Medulla oblongata (tissue), 1 donor: ENCODE results near the gene PLXND1.
"Not testable (repeated sequence)": the region's sequence is repeated elsewhere in the genome, so short reads cannot be mapped to it uniquely, and the experiment has no call there.

ENCODE experiments used
- DNase-seq: peaks from one replicate; pipeline ENCODE4 v3.0.0-alpha.2; 2015; ENCODE audit errors: extremely low spot score

PLXND1 gene

DNA sequence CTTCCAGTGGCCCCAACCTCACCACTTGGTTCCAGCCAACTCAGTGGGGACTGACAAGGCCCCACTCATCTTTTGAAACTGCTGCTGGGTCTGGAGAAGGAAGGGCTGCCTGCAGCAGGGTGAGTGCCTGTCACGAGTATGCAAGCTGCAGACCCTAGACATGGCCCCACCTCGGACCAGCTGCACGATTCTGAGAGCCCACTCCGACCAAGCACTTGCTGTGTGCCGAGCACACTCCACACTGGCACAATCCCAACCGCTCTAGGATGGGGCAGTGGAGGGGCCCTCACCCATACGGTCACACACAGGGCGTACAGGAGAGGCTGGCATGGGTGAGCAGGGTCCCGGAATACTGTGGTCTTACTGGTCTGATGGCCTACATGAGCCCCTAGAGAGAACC, 8.0 kb upstream of the PLXND1 start:
- no peak for DNase-seq

DNA sequence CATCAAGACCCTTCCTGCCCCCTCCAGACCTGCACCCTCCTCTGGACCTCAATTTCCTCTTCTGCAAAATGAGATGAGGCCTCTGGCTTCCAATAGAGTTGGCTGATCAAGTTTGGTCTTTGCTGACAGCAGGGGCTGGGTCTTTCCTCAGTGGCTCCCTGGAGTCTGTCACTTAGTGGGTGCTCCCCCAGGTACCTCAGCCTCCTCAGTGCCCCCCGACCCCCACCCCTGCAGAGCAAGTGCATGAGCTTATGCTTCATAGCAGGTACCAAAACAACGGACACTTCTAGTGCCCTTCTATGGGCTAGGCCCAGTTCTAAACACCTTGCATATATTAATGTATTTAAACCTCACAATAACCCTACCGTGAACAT, 6.9 kb upstream of the PLXND1 start:
- no peak for DNase-seq

DNA sequence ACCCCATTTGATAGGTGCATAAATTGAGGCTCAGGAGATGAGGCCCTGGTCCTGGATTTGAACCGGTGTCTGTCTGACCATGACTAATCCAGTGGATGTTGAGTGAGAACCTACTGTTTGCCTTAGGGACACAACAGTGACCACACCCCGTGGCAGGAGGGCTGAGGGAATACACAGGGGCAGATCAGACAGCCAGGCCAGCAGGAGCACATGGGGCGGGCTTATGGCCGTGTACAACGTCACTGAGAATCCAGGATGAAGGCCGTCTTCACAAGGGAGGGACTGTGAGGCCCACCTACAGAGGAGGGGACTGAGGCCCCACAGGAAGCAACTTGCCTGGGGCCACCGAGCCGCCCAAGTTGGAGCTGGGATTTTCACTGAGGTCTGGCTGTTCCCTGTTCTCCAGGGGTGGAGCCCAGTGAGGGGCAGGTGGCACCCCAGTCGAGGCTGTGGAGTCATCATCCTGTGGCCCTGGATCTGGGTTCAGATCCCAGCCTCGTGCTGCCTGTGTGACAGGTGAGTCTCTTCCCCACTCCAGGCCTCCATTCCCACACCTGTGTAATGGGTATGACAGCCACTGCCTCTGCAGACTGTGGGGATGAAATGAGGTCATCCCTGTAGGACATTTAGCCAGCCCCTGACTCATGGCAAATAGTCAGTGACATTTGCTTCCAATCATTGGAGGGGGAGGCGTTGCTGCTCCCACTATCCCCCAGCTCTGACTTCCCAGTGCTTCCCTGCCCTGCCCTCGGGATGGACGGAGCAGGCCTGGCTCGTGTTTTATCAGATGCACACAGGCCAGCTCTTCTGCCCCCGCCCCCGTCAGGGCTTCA, 6.3 kb upstream of the PLXND1 start:
- no peak for DNase-seq

DNA sequence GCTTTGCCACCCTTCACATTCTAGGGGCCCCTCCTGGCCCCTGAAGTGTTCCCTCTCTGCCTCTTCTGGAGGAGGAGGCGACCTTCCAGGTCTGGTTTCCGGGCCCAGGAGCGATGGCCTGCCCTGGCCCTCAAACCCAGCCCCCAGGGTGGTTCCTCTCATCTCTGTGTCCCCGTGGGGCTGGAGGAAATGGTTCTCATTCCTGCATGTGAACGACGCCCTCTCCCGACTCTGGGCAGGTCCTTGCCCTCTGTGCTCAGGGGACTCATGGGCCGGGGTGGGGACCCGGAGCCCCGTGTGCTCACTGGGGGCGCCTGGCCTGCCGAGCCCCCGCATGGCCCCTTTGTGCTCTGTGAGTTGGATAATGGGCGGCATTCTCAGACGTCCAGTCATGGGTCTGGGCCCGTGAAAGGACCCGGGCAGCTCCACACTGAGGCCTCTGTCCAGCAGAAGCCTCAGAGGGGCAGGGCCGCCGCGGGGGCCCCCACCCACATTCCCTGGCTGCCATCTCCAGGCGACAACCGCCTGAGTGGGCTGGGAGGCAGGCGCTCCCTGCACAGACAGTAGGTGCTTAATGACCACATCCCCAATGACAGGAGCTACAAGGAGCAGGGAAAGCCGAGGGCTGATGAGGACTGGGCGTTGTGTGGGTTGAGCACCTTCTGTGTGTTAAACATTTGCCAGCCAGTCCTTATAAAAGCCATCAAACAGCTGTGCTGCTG, 5.5 kb upstream of the PLXND1 start:
- DNase-seq = peak; percentile 60

DNA sequence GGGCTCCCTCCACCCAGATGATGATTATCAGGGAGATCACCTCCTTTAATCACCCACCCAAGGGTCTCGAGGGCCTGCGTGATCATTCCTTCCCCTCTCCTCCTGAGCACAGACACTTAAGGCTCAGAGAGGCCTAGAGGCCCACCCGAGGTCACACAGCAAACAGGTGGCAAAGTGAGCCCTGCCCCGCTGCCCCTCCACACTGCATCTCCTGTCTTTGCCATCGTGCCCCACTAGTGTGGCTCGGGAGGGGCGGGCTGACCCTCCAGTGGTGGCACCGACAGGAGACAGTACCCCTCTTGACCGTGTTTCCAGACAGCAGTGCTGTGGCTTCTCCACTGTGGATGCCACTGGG, 4.9 kb upstream of the PLXND1 start:
- DNase-seq = no peak

DNA sequence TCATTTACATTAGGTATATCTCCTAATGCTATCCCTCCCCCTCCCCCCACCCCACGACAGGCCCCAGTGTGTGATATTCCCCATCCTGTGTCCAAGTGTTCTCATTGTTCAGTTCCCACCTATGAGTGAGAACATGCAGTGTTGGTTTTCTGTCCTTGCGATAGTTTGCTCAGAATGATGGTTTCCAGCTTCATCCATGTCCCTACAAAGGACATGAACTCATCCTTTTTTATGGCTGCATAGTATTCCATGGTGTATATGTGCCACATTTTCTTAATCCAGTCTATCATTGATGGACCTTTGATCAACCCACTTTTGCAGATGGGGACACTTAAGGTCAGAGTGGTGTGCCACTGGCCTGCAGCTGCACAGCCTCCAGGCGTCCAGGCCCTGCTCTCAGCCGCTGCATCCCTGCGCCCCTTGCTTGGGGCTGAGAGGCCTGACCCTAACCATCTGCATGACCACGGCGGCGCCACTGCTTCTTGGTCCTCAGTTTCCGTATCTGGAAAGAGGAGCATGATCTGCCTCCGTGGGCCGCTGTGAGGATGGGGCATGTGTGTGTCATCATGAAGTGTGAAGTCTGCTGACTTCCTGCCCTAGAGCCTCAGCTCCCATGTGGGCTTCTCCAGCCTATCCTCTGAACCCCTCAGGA, 4.4 kb upstream of the PLXND1 start:
- DNase-seq = not testable (repeated sequence)

DNA sequence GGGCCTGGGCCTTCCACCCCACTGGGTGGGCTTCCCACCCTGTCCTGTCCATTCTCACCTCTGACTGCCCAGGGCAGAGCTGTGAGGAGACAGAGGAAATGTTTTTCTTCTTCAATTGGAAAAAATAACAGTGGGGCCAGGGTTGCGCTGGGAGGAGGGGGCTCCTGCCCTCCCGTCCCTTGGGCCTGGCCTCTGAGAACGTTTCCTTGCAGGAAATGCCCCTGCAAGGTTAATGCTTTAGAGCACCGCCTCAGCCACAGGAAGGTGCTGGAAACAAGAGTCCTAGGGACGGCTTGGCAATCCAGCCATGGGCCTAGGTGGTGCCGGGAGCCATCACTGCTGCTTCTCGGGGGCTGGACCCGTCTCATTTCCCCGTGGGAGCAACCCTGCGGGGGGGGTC, 3.8 kb upstream of the PLXND1 start:
- DNase-seq = no peak

DNA sequence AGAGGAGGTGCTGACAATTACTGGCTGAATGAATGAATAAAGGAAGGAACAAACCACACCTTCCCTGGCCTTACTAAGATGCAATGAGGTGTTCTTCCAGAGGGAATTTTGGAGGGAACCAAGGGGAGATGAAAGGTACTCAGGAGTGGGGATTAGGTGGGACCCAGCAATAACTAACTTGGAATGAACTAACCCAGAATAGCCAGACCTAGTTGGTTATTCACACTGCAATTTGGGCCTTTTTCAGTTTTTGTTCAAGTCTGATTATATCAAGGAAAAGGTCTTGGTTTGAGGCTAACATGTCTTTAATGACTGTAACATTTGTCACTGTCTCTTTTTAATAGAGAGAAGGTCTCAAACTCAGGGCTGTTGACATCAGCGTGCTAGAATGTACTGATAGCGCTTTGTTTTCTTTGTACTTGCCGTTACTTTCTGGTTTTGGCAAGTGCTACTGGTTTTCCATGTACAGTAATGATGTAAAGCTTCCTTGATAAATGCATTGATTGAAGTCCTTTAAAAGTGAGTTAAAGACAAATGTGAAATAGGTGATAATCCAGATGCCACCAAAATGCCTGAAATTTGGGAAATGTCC, 3.2 kb upstream of the PLXND1 start:
- no peak for DNase-seq

DNA sequence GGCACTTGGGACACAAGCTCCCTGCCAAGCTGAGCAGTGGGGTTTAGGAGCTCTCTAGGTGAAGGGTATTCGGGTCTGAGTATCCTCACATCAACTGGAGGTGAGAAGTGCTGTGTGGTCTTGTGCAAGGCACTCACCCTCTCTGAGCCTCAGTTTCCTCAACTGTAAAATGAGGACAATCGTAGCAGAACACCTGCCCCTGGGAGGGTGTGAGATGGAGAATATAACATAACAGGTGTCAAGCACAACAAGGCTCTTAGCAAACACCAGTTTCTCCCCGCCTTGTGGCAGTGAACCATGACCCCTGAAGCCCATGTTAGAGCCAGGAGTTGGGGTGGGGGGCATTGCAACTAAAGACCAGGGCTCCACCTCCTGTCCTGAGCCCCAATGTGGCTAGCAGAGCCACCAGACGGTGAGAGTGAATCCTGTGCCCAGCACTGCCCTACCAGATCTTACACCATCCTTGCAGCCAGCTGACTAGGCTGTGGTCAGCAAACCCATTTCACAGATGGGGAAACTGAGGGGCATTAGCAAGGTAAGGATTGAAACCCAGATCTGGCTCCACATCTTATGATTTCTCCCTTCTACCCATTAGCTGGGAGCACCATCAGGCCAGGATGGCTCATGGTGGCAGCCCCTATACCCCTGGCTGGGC, 2.6 kb upstream of the PLXND1 start:
- no peak for DNase-seq

DNA sequence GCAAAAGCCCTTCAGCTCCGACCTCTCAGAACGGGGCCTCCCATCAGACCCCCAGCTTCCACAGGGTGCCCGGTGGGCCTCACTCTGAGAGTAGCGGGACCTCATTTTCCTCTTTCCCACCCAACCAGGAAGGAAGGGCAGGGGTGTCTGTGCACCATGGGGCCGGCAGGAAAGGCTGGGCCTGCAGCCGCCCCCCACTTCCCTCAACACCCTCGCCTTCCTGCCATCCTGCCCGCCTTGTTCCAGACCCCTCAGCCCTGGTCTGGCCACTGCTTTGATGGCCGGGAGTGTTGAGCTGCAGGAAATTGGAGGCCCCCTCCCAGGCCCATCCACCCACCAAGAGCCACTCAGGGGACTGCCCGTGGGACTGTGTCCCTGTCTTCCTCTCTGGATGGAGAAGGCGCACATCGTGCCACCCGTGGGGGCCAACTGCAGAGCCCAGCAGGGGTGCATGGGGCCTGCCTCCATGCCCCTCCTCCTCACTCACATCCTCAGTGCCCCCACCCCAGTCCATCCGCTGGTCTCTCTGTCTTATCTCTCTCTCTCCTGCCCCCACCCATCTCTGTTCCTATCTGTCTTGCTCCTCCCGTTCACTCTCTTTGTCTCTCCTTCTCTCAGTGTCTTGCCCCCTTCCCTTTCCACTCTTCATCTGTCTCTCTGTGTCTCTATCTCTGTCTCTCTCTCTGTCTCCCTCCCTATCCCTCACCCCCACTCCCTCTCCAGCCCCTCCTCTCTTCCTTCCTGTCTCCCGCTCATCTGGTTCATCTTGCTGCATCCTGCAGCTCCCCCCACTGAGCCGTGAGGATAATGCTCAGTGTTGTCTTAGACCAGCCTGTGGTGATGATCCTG, 1.8 kb upstream of the PLXND1 start:
- peak; percentile 79 for DNase-seq

DNA sequence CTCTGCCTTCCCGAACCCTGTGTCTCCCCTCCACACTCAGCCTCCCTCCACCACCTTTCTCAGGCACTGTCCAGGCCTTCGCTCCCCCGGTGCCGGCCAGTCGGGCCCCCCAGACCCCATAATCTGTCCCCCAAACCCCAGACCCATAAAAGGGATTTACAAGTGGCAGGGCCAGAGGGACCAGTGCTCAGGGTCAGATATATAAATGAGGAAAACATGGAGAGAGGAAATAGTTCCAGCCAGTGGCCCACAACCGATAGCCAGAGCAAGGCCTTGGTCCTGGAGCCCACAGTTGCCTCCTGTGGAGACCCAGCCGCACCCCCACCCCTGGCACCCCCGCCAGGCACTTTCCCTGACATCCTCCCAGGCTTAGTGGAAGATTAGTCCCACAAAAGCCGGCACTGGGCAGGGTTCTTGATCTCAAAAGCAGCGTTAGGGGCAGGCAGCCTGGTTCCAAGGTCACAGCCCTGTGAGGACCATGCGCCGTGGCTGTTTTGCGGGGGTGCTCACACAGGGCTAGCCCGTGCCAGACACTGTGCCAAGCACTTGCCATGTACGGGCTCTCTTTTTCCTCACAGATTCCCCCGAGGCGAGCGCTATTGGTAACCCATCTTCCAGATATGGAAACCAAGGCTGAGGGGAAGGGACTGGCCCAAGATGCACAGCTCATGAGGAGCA, 1.1 kb upstream of the PLXND1 start:
- DNase-seq = no peak

DNA sequence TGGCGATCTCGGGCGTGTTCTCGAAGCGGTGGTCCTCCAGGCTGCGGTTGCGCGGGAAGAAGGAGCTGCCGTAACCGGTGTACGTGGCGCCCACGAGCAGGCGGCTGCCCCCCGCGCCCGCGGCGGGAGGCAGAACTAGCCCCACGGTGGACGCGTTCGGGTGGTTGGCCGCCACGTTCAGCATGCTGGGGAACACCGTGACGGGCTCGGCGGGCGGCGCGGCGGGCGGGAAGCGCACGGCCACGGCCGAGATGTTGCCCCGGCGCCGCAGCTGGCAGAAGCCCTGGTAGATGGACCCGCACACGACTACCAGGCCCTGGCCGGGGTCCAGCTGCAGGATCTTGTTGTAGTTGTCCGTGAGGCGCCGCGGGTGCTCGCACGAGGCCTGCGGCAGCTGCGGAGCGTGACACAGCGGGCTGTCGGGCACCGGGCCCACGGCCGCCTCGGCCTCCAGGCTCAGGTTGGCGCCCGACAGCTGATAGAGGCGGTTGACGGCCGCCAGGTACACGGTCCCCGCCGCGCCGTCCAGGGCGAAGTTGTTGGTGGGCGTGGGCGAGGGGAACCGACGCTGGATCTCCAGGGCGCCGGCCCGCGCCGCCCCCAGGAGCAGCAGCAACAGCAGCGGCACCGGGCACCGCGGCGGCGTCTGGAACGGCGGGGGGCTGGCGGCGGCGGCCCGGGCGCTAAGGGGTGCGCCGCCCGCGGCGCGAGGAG, 397 bp downstream of the PLXND1 start:
- no peak for DNase-seq

DNA sequence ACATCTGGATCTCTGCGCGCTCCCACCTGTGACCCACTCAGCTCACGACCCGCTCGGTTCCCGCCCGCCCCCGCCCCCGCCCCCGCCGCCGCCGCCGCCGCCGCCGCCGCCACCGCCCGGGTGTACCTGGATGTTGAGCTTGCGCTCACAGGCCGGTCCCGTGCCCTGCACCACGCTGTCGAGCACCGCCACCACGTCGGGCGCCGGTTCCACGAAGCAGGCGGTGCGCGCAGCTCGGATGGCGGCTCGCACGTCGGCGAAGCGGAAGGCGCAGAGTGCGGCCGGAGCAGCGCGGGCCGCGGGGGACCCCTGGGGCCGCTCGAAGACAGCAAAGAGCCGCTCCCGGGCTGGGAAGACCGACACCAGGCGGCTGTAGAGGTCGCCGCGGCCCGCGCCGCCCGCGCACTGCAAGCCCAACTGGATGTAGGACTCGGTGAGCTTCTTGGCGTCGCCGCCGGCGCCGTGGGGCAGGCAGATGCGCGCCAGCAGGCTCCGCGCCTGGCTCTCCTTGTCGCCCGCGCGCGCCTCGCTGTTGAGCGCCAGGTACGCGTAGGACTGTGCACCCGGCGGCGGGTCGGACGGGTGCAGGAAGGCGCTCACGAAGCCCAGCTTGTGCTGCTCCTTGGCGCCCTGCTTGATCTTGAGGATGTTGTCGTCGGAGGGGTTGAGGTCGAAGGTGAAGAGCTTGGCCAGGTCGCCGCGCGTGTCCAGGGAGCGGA, 1.1 kb downstream of the PLXND1 start:
- DNase-seq = no peak

DNA sequence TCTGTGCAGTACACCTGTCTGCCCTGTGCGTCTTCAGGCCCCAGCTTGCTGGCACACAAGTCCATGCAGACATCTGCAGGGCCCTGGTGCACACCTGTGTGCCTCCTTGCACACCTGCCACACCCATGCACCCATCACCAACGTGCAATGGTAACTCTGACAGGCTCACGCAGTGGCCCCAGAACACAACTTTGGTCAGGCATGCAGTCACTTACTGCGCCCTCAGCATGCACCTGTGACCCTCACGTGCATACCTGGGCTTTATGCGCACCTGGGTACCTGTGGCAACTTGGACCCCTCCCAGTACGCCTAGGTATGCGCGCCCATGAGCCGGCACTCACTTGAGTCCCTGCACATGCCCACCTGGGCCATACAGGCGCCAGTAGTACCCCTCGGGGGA, 1.7 kb downstream of the PLXND1 start:
- no peak for DNase-seq

DNA sequence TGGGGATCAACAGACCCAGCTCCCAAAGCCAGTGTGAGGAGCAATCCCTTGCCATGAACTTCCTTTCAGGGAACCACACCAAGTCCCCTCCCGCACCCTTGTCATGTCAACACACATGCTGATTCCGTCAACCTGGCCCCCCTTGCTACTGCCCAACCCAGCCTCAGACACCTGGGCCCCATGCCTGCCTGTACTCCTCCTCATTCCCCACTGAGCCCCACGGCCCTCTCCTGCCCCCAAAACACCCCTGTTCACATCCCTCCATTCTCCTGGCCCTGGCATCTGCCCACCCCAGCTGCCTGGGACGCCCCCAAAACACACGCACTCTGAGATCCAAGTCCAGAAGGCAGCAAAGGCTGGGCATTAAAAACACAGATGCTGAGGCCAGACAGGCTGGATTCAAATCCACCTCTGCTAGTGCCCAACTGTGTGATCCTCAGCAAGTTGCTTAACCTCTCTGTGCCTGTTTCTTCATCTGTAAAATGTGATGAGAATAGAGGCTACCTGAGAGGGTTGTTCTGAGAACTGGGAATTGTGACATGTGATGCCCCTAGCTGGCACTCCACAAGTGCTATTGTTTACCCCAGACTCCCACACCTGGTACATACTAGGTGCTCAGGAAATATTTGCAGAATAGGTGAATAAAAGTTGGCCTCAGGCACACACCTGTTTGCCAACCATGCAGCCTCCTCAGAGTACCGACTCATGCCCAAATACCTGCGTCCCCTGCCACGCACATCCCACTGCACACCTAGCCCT, 2.3 kb downstream of the PLXND1 start:
- no peak for DNase-seq

DNA sequence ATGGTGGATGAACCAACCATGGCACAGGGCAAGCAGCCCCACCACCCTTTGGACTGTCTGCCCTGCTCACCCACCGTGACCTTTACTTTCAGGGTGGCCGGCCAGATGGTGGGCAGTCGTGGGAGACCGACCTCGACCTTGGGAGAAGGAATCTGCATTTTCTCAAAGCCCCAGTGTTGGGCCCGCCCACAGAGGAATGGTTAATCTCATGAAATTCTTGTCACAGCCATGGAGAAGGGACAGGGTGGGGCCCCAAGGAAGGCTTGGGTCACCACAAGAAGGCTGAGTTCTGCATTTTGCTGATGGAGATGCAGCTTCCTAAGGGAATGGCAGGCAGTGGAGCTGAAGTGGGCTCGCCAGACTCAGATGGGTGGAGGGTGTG, 2.9 kb downstream of the PLXND1 start:
- no peak for DNase-seq

DNA sequence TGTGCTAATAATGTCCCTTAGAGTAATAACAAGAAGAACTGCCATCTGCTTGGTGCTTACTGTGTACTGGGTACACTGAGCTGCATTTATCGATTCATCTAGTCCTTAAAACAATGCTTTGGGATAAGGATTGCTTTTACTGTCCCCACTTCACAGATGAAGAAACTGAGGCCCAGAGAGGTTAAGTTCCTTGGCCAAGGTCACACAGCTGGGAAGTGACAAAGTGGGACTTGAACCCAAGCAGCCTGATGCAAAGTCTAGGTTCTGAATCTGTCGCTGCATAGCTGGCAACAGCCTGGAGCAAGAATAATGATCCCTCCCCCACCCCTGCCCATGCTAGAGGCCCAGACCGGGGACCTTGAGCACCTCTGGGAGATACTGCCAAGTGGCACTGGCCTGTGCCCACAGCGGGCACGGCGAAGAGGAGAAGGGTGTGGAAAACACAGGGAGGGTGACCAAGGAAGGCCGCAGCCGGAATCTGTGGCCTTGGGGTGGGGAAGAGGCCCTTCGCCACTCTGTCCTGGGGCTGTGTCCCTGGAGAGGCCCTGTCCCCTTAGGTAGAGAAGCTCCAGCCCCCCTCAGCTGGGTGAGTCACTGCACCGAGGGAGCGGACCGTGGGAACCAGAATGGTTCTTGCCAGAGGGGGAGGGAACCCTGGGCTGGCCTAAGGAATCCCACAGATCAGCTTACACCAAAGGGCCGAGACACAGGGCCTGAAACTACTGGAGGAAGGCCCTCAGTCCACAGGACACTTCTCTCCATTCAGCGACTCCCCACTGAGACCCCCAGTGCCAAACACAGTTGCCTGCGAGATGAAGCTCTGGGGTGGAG, 3.5 kb downstream of the PLXND1 start:
- no peak for DNase-seq

DNA sequence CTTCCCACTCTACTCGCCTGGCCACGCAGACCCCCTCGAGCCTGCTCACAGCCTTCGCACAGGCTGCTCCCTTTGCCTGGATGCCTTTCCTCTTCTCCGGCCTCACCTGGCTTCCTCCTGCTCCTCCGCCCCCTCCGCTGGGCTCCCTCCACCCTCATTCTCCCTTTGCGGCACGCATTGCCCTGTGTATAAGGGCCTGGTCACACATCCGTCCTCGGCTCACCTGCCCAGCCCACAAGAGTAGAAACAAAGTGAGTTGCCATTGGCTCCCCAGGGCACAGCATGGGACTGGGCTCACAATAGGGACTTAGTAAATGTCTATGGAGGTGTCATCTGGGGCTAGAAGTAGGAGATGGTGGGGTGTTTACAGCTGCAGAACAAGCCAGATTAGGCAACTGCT, 4.2 kb downstream of the PLXND1 start:
- no peak for DNase-seq
